C1 segment of cervical spinal cord (tissue), 14 donors: ENCODE data around the gene FNIP2.
"Not testable (repeated sequence)": the region's sequence is repeated elsewhere in the genome, so short reads cannot be mapped to it uniquely, and the experiment has no call there.

Source experiments
- DNase-seq, 14 donors: peaks; one replicate each; lab custom pipeline; 2025; lab: John Stamatoyannopoulos, UW

The FNIP2 gene

GRCh38 chr4:158870626-158871334 is 102.0 kb downstream of the FNIP2 start:
- DNase-seq: no peak

- no peak for DNase-seq
Observed at GRCh38 chr4:158871335-158871724, 102.5 kb downstream of the FNIP2 start.

GRCh38 chr4:158873795-158874401 is 105.1 kb downstream of the FNIP2 start:
- no peak for DNase-seq

- no peak for DNase-seq
Observed at GRCh38 chr4:158875026-158875425, 106.2 kb downstream of the FNIP2 start.

GRCh38 chr4:158875455-158875854 is 106.6 kb downstream of the FNIP2 start:
- no peak for DNase-seq

- DNase-seq: no peak
Observed at GRCh38 chr4:158877069-158877468, 108.2 kb downstream of the FNIP2 start.

- not testable (repeated sequence) for DNase-seq
Observed at GRCh38 chr4:158882142-158882541, 113.3 kb downstream of the FNIP2 start.

GRCh38 chr4:158884280-158884679 is 115.5 kb downstream of the FNIP2 start:
- DNase-seq: no peak

- DNase-seq: no peak
Observed at GRCh38 chr4:158885564-158885963, 116.7 kb downstream of the FNIP2 start.

GRCh38 chr4:158890294-158890693 is 121.5 kb downstream of the FNIP2 start:
- DNase-seq: no peak

- DNase-seq: no peak
Observed at GRCh38 chr4:158891256-158891655, 122.4 kb downstream of the FNIP2 start.

GRCh38 chr4:158894826-158895225 is 126.0 kb downstream of the FNIP2 start:
- peak in 1 of 14 donors; percentile 63 for DNase-seq

- peak in 2 of 14 donors; percentile 4 to 40 for DNase-seq
Observed at GRCh38 chr4:158895797-158896576, 127.2 kb downstream of the FNIP2 start.

GRCh38 chr4:158896577-158897238 is 127.9 kb downstream of the FNIP2 start:
- not testable (repeated sequence) for DNase-seq

GRCh38 chr4:158900408-158900807 is 131.6 kb downstream of the FNIP2 start:
- DNase-seq: not testable (repeated sequence)

GRCh38 chr4:158902280-158903078 is 133.7 kb downstream of the FNIP2 start:
- DNase-seq: not testable (repeated sequence)

- DNase-seq: no peak
Observed at GRCh38 chr4:158903079-158903456, 134.2 kb downstream of the FNIP2 start.

- no peak for DNase-seq
Observed at GRCh38 chr4:158903472-158904043, 134.7 kb downstream of the FNIP2 start.

- DNase-seq: no peak
Observed at GRCh38 chr4:158904815-158905214, 136.0 kb downstream of the FNIP2 start.

GRCh38 chr4:158906073-158906472 is 137.2 kb downstream of the FNIP2 start:
- DNase-seq: no peak

GRCh38 chr4:158912390-158912789 is 143.6 kb downstream of the FNIP2 start:
- no peak for DNase-seq
